ENCODE measurements around the gene PRSS27. TPM values are rescaled to one million over a fixed set of nuclear protein-coding genes. Genes with fewer than 3 reads are reported as not detected.

The PRSS27 gene
- total and polyA plus RNA-seq, 2 donors (not counting 3 experiments of a cell fraction or from before 2014, with no cell fraction given), result 0.33 to 0.53 TPM

- H3K4me1 ChIP-seq (ENCODE audit: control insufficient read depth, extremely low read depth, insufficient read depth, low read length), result peaks cover 26% of the 10 kb centered on the region
- intact Hi-C loops (cut with micrococcal nuclease) (loop anchor here (1.0 to 5.0 kb wide), 4 partner anchors 25 to 750 kb away; partner anchors contain the start of genes CLUAP1, ELOB and KCTD5), dilution Hi-C loops (cut with MboI; ENCODE audit: extremely low pct_ligation_motif_present, low sequenced_read_pairs) (no loop called here)
- H3K9me1 ChIP-seq (replicated peaks; ENCODE audit: control insufficient read depth, extremely low read depth, insufficient read depth, low read length), result no peaks in the 10 kb centered on the region
- FAIRE-seq, result peak; percentile 96
- H3K9ac ChIP-seq (replicated peaks; ENCODE audit: extremely low read depth, insufficient read depth, low read length), result peak within 1 kb of the TSS; percentile 69
- TF ChIP-seq MYC (IDR thresholded peaks at IDR 0.05; ENCODE audit: low read depth, low read length) (peak; percentile 75), CTCF (IDR thresholded peaks at IDR 0.05; ENCODE audit: extremely low read depth in 1 of 2, insufficient read depth in 1 of 2, low read depth in 1 of 2, low read length in 2 of 2) (no peak), POLR2A (IDR thresholded peaks at IDR 0.05; ENCODE audit: low read depth, low read length) (peak; percentile 81), GATA2 (IDR thresholded peaks at IDR 0.05; ENCODE audit: insufficient read depth, insufficient read length, low read depth, low read length) (no peak), POLR2AphosphoS5 (IDR thresholded peaks at IDR 0.05; ENCODE audit: insufficient read depth, low read depth, low read length) (peak; percentile 94)
- TF ChIP-seq, protein P1, sequence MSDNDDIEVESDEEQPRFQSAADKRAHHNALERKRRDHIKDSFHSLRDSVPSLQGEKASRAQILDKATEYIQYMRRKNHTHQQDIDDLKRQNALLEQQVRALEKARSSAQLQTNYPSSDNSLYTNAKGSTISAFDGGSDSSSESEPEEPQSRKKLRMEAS (IDR thresholded peaks at IDR 0.05; ENCODE audit: insufficient read depth, insufficient read length), result peak; percentile 40
- H3K4me2 ChIP-seq (ENCODE audit: insufficient read depth, low read length), result peak within 1 kb of the TSS; percentile 98
- peaks cover 2 to 3% of the 10 kb centered on the region in 2 experiments for H3K36me3 ChIP-seq (ENCODE audit: control insufficient read depth in 2 of 2, extremely low read depth in 1 of 2, insufficient read depth in 2 of 2, low read length in 2 of 2)
- H3K4me3 ChIP-seq (replicated peaks in 1 of 3; ENCODE audit: insufficient read depth in 1 of 3, low read depth in 1 of 3, low read length in 3 of 3), result peak within 1 kb of the TSS; percentile 91 to 96 (median 93)
- H3K27ac ChIP-seq (ENCODE audit: insufficient read depth, low read depth, low read length), result peak within 1 kb of the TSS; percentile 65
- peaks cover 44% of the 10 kb centered on the region for H3K79me2 ChIP-seq (ENCODE audit: control insufficient read depth, insufficient read depth, low read length)
- H4K20me1 ChIP-seq (replicated peaks; ENCODE audit: control insufficient read depth, extremely low read depth, insufficient read depth, low read length), result peaks cover 23% of the 10 kb centered on the region
- BruUV-seq (replicated peaks), result no TSS peak
- DNase-seq (ENCODE audit: low read depth, low spot score), result peak; percentile 98
- H3K27me3 ChIP-seq (ENCODE audit: control insufficient read depth in 2 of 2, insufficient read depth in 2 of 2, low read length in 2 of 2), result no peaks in the 10 kb centered on the region
- ChIA-PET POLR2A (interaction anchor here (0.5 to 1.0 kb wide), 3 partner anchors 70 to 272 kb away, joined by 3 to 7 read pairs (median 4); partner anchors contain the start of gene KCTD5), CTCF (interaction anchor here (0.6 to 1.3 kb wide), 2 partner anchors 20 to 136 kb away, joined by 3 read pairs; no protein-coding TSS in a partner anchor)
- H3K9me3 ChIP-seq (replicated peaks; ENCODE audit: control insufficient read depth, insufficient read depth, low read length), result no peaks in the 10 kb centered on the region
- peak within 1 kb of the TSS; percentile 36 for H2AFZ ChIP-seq (ENCODE audit: low read depth, low read length)
These were observed 32.2 kb upstream of the PRSS27 start, which contains the start of gene SRRM2 for GRCh38 chr16:2752035-2752849. Gene SRRM2, plus strand, starts transcription at chr16:2752638. Its CDS starts 3,727 bp downstream, at chr16:2756365.

Measured in endothelial cell of umbilical vein (primary cell).